ENCODE measurements around the gene NDUFS7.

The NDUFS7 gene

GRCh38 chr19:1364070-1364704, 19.5 kb upstream of the NDUFS7 start:
- DNase-seq (ENCODE audit: low read depth in 2 of 2) = no peak

- DNase-seq (ENCODE audit: low read depth in 2 of 2) = no peak
Observed at GRCh38 chr19:1365319-1366269, 18.1 kb upstream of the NDUFS7 start.

- no peak for DNase-seq (ENCODE audit: low read depth in 2 of 2)
Observed at GRCh38 chr19:1366296-1366695, 17.4 kb upstream of the NDUFS7 start.

- no peak for DNase-seq (ENCODE audit: low read depth in 2 of 2)
Observed at GRCh38 chr19:1366899-1367870, 16.5 kb upstream of the NDUFS7 start.

GRCh38 chr19:1369214-1369805, 14.4 kb upstream of the NDUFS7 start:
- DNase-seq (ENCODE audit: low read depth in 2 of 2) = no peak

GRCh38 chr19:1370579-1371361, 12.9 kb upstream of the NDUFS7 start:
- no peak for DNase-seq (ENCODE audit: low read depth in 2 of 2)

GRCh38 chr19:1373042-1373533, 10.6 kb upstream of the NDUFS7 start:
- DNase-seq (ENCODE audit: low read depth in 2 of 2) = no peak

- DNase-seq (ENCODE audit: low read depth in 2 of 2) = no peak
Observed at GRCh38 chr19:1373534-1374249, 10.0 kb upstream of the NDUFS7 start.

- no peak for DNase-seq (ENCODE audit: low read depth in 2 of 2)
Observed at GRCh38 chr19:1374250-1374577, 9.5 kb upstream of the NDUFS7 start.

- DNase-seq (ENCODE audit: low read depth in 2 of 2) = no peak
Observed at GRCh38 chr19:1376415-1376805, 7.3 kb upstream of the NDUFS7 start.

GRCh38 chr19:1377176-1377964, 6.3 kb upstream of the NDUFS7 start:
- DNase-seq (ENCODE audit: low read depth in 2 of 2) = no peak

GRCh38 chr19:1377965-1378785, 5.5 kb upstream of the NDUFS7 start:
- DNase-seq (ENCODE audit: low read depth in 2 of 2) = no peak

GRCh38 chr19:1379126-1379905, 4.4 kb upstream of the NDUFS7 start:
- DNase-seq (ENCODE audit: low read depth in 2 of 2) = no peak

GRCh38 chr19:1379961-1380489, 3.7 kb upstream of the NDUFS7 start:
- no peak for DNase-seq (ENCODE audit: low read depth in 2 of 2)

- DNase-seq (ENCODE audit: low read depth in 2 of 2) = no peak
Observed at GRCh38 chr19:1382250-1382649, 1.5 kb upstream of the NDUFS7 start.

GRCh38 chr19:1383017-1383311, 743 bp upstream of the NDUFS7 start:
- DNase-seq (ENCODE audit: low read depth in 2 of 2) = no peak

- no peak for DNase-seq (ENCODE audit: low read depth in 2 of 2)
Observed at GRCh38 chr19:1384085-1384462, 367 bp downstream of the NDUFS7 start.

All from stimulated activated CD4-positive, alpha-beta T cell treated with anti-CD3 and anti-CD28 coated beads, Interleukin-12 subunit alpha, Interleukin-12 subunit beta, amount 100 ng/mL, for 24 hours (primary cell).